Measurements from ENCODE around the gene NCEH1. TPM values are rescaled to one million over a fixed set of nuclear protein-coding genes. Genes with fewer than 3 reads are reported as not detected.

NCEH1 gene
- total and polyA plus RNA-seq, 10 donors = 3.8 to 30.7 (median 16.9) TPM

DNA sequence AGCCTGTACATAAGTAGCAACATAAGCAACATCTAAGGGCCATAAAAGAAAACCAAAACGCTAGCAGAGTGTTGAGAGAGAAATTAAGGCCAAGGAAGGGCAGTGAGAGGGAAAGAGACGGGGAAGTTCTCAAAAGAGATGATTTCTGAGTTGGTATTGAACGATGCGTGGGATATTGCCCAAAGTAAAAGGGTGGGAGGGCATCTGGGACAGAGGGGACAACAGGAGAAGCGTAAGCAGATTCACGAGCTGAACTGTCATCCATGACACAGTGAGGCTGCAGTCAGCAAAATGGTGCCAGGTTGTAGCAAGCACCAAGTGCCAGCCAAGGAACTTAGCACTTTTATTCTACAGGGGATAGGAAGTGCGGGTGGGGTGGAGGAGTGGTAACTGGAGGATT, 11.8 kb downstream of the NCEH1 start:
- Histone ChIP-seq H3K9me3 (no peaks in the 10 kb centered on the region), H3K4me3 (no peak overlapping the region), H3K36me3 (no peaks in the 10 kb centered on the region), H3K27me3 (replicated peaks in 1 of 7) (no peaks in the 10 kb centered on the region), H3K27ac (peak overlapping the region in 7 of 8 donors; percentile 42 to 74 (median 69)), H3K4me1 (peaks cover 0 to 32% (median 13%) of the 10 kb centered on the region in 6 donors)
- intact Hi-C loops (cut with DNase I; ENCODE audit: low total_unique reads) = no loop called here
- WGBS, 5 donors = 81 to 82% (median 81%) methylated on average over 7 of the region's 7 CpGs
- TF ChIP-seq, protein P1, sequence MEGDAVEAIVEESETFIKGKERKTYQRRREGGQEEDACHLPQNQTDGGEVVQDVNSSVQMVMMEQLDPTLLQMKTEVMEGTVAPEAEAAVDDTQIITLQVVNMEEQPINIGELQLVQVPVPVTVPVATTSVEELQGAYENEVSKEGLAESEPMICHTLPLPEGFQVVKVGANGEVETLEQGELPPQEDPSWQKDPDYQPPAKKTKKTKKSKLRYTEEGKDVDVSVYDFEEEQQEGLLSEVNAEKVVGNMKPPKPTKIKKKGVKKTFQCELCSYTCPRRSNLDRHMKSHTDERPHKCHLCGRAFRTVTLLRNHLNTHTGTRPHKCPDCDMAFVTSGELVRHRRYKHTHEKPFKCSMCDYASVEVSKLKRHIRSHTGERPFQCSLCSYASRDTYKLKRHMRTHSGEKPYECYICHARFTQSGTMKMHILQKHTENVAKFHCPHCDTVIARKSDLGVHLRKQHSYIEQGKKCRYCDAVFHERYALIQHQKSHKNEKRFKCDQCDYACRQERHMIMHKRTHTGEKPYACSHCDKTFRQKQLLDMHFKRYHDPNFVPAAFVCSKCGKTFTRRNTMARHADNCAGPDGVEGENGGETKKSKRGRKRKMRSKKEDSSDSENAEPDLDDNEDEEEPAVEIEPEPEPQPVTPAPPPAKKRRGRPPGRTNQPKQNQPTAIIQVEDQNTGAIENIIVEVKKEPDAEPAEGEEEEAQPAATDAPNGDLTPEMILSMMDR (IDR thresholded peaks at IDR 0.05 in 8 of 11, conservative IDR thresholded peaks at IDR 0.05 in 3 of 11) = no peak
- TF ChIP-seq POLR2A (IDR thresholded peaks at IDR 0.05) = no peak
- TF ChIP-seq POLR2AphosphoS5 (IDR thresholded peaks at IDR 0.05) = no peak
- DNase-seq = no peak

DNA sequence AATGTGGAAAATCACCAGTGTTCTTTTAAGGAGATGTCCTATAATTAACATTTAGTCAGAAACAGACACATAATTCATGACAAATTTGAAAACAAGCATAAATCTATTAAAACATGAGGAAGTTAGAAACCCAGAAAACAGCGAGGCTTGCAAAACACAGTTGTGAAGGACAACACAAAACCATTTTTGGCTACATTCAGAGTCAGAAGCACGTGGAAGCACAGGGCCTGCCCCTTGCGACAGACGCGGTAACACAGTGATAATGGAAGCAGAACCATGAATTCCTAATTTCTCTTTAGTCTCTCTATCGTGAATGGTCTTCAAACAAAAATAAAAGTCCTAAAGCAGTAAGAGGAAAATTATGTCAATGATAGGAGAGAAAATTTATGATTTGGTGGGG, 12.2 kb downstream of the NCEH1 start:
- H3K4me3 ChIP-seq = no peak overlapping the region
- H3K27ac ChIP-seq = peak overlapping the region in 7 of 8 donors; percentile 42 to 74 (median 69)
- no peaks in the 10 kb centered on the region for H3K36me3 ChIP-seq
- peaks cover 0 to 32% (median 13%) of the 10 kb centered on the region in 6 donors for H3K4me1 ChIP-seq
- 28 to 46% (median 41%) methylated on average over 6 of the region's 6 CpGs for WGBS, 5 donors
- TF ChIP-seq POLR2AphosphoS5 (IDR thresholded peaks at IDR 0.05) (peak in 1 of 3 donors; percentile 42), POLR2A (IDR thresholded peaks at IDR 0.05) (no peak)
- TF ChIP-seq, protein P1 (IDR thresholded peaks at IDR 0.05 in 8 of 11, conservative IDR thresholded peaks at IDR 0.05 in 3 of 11) = no peak
- no peaks in the 10 kb centered on the region for H3K27me3 ChIP-seq (replicated peaks in 1 of 7)
- intact Hi-C loops (cut with DNase I; ENCODE audit: low total_unique reads) = no loop called here
- no peaks in the 10 kb centered on the region for H3K9me3 ChIP-seq
- DNase-seq = no peak

DNA sequence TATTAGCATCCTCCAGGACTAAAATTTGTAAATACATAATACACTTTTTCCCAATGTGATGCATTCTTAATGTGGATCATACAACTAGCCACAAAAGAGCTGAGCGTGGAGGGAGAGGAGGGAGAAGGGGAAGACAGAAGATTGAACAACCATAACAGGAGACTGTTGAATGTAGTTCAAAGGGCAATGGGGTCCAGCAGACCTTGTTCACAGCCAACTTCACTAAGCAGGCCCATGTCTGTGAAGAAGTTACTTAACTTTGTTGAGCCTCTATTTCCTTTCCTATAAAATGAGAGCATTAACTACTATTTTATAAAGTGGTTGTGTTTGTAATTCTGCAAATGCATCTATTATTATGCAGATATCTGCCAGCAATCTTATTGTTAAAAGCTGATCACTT, 13.3 kb downstream of the NCEH1 start:
- 81 to 92% (median 88%) methylated on average over 1 of the region's 1 CpG for WGBS, 5 donors

DNA sequence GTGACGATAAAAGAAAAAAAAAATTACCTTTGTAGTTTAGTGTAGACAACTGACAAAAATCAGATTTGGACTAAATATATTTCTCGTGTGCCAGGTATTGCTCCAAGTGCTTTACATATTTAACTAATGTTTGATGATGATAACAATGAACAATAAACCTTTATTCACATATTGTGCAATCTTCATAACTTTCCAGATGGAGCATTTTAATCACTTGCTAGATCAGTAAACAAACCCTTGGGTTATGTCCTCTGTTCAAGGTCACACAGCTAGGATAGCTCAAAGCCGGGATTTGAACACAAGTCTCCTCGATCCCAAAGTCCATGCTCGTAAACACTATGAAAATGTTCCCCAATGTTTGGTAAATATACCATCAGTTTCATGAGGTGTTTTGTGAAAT, 14.5 kb downstream of the NCEH1 start:
- H3K4me1 ChIP-seq = peaks cover 0 to 39% (median 23%) of the 10 kb centered on the region in 6 donors
- no peak for TF ChIP-seq POLR2AphosphoS5 (IDR thresholded peaks at IDR 0.05)
- no peak for TF ChIP-seq POLR2A (IDR thresholded peaks at IDR 0.05)
- TF ChIP-seq, protein P1 (IDR thresholded peaks at IDR 0.05 in 8 of 11, conservative IDR thresholded peaks at IDR 0.05 in 3 of 11) = no peak
- no peak overlapping the region for H3K27ac ChIP-seq
- no peak overlapping the region for H3K4me3 ChIP-seq
- no peaks in the 10 kb centered on the region for H3K36me3 ChIP-seq
- WGBS, 5 donors = 88 to 95% (median 92%) methylated on average over 5 of the region's 5 CpGs
- intact Hi-C loops (cut with DNase I; ENCODE audit: low total_unique reads) = no loop called here
- DNase-seq = no peak
- no peaks in the 10 kb centered on the region for H3K9me3 ChIP-seq
- H3K27me3 ChIP-seq (replicated peaks in 1 of 7) = no peaks in the 10 kb centered on the region

More for the DNA sequence above, 13.3 kb downstream of the NCEH1 start:
- H3K27ac ChIP-seq = peak overlapping the region in 5 of 8 donors; percentile 42 to 74 (median 69)
- DNase-seq = no peak
- no peaks in the 10 kb centered on the region for H3K9me3 ChIP-seq
- TF ChIP-seq, protein P1 (IDR thresholded peaks at IDR 0.05 in 8 of 11, conservative IDR thresholded peaks at IDR 0.05 in 3 of 11) = no peak
- no peak for TF ChIP-seq POLR2A (IDR thresholded peaks at IDR 0.05)
- no peak for TF ChIP-seq POLR2AphosphoS5 (IDR thresholded peaks at IDR 0.05)
- no peaks in the 10 kb centered on the region for H3K36me3 ChIP-seq
- H3K27me3 ChIP-seq (replicated peaks in 1 of 7) = no peaks in the 10 kb centered on the region
- no peak overlapping the region for H3K4me3 ChIP-seq
- intact Hi-C loops (cut with DNase I; ENCODE audit: low total_unique reads) = no loop called here
- peaks cover 0 to 40% (median 22%) of the 10 kb centered on the region in 6 donors for H3K4me1 ChIP-seq

Data from spleen (tissue), 11 donors.